A673 (cell line): ENCODE measurements around the gene SMTN. TPM values are rescaled to one million over a fixed set of nuclear protein-coding genes. Genes with fewer than 3 reads are reported as not detected.

Experiments
- BruUV-seq: library from RNA; stranded (reverse); fragments of 400-500 nt; replicated peaks from 2 replicates; lab custom pipeline; 2021; lab: Mats Ljungman, UMichigan
- CTCF ChIA-PET: fragments of 300-600 bp; sonication (Branson Sonifier 250); formaldehyde crosslinking; loops from one replicate; lab custom pipeline; 2022; ENCODE audit warnings: antibody characterized with exemption; lab: Charles Lee
- POLR2A ChIA-PET: fragments of 300-600 bp; sonication (Branson Sonifier 250); formaldehyde crosslinking; loops from one replicate; lab custom pipeline; 2022; ENCODE audit warnings: antibody characterized with exemption; ENCODE audit not compliant: low non-redundant PET; lab: Charles Lee
- DNase-seq: peaks from one replicate; pipeline ENCODE4 v3.0.0-alpha.2; 2015; ENCODE audit warnings: low spot score
- H3K27ac ChIP-seq: fragments of 200-600 bp; sonication (generic); 2 replicates; pipeline ENCODE4 v1.5.1; 2016; ENCODE audit warnings: mixed run types, low read depth, mild to moderate bottlenecking, mixed read lengths, antibody characterized with exemption, low read length; ENCODE audit not compliant: poor library complexity, severe bottlenecking
- H3K27me3 ChIP-seq: fragments of 200-600 bp; sonication (generic); replicated peaks from 2 replicates; pipeline ENCODE4 v1.6.1; 2017; ENCODE audit warnings: mixed run types, low read depth, mild to moderate bottlenecking, mixed read lengths, antibody characterized with exemption, low read length; ENCODE audit not compliant: insufficient read depth, poor library complexity
- H3K36me3 ChIP-seq: fragments of 200-600 bp; sonication (generic); 2 replicates; pipeline ENCODE4 v1.6.1; 2016; ENCODE audit warnings: mixed run types, mild to moderate bottlenecking, mixed read lengths, antibody characterized with exemption, low read length; ENCODE audit not compliant: insufficient read depth, poor library complexity, severe bottlenecking
- H3K4me1 ChIP-seq: fragments of 200-600 bp; sonication (generic); 2 replicates; pipeline ENCODE4 v1.6.1; 2017; ENCODE audit warnings: mixed run types, mild to moderate bottlenecking, mixed read lengths, antibody characterized with exemption, low read length; ENCODE audit not compliant: insufficient read depth, poor library complexity, severe bottlenecking
- H3K4me3 ChIP-seq: fragments of 200-600 bp; sonication (generic); 2 replicates; pipeline ENCODE4 v1.5.1; 2016; ENCODE audit warnings: low read depth, mixed run types, mild to moderate bottlenecking, mixed read lengths, low read length; ENCODE audit not compliant: poor library complexity, severe bottlenecking
- H3K9me3 ChIP-seq: fragments of 200-600 bp; sonication (generic); 2 replicates; pipeline ENCODE4 v1.6.1; 2016; ENCODE audit warnings: mixed run types, low read depth, mild to moderate bottlenecking, mixed read lengths, antibody characterized with exemption, low read length; ENCODE audit not compliant: poor library complexity, severe bottlenecking
- CTCF ChIP-seq: fragments of 300-800, 200-600 bp; sonication (generic); conservative IDR thresholded peaks from 2 replicates; pipeline ENCODE4 v1.5.1; 2017; ENCODE audit warnings: low read depth, mild to moderate bottlenecking, antibody characterized with exemption, low read length, moderate library complexity, mixed read lengths
- EZH2 ChIP-seq: fragments of 200-600 bp; sonication (generic); IDR thresholded peaks from 2 replicates; pipeline ENCODE4 v1.6.1; 2017; ENCODE audit warnings: borderline replicate concordance, low read depth, mild to moderate bottlenecking, mixed read lengths, antibody characterized with exemption, low read length; ENCODE audit not compliant: poor library complexity, severe bottlenecking
- intact Hi-C: fragments of 100-400 bp; cut with micrococcal nuclease; formaldehyde crosslinking; loops from one replicate; pipeline ENCODE4 v1.10.0; 2022; ENCODE audit not compliant: unreplicated experiment
- total RNA-seq: library from RNA; stranded (reverse); gene quantifications from 2 replicates; pipeline ENCODE4 v1.2.3, GENCODE V29; 2021

Gene SMTN
- total RNA-seq, 1 experiment from 2014 or later: 40.0 TPM

- Histone ChIP-seq H3K9me3 (no peaks in the 10 kb centered on the region), H3K27me3 (no peaks in the 10 kb centered on the region), H3K36me3 (peaks cover 50% of the 10 kb centered on the region), H3K4me1 (peaks cover 19% of the 10 kb centered on the region), H3K27ac (peak overlapping the region; percentile 68), H3K4me3 (peak overlapping the region; percentile 82)
- no peak for TF ChIP-seq CTCF
- TF ChIP-seq EZH2: no peak
- intact Hi-C loops: no loop called here
- no peak for DNase-seq
- ChIA-PET CTCF (no interaction called here), POLR2A (no interaction called here)
- no TSS peak for BruUV-seq
These were observed 57.0 kb downstream of the SMTN start for GRCh38 chr22:31138126-31138525.

GRCh38 chr22:31139066-31139465 is 57.9 kb downstream of the SMTN start:
- H3K36me3 ChIP-seq: peaks cover 41% of the 10 kb centered on the region
- H3K4me3 ChIP-seq: peak overlapping the region; percentile 82
- CTCF ChIA-PET: no interaction called here
- no peak for TF ChIP-seq EZH2
- no peak for TF ChIP-seq CTCF
- H3K27me3 ChIP-seq: no peaks in the 10 kb centered on the region
- no peaks in the 10 kb centered on the region for H3K9me3 ChIP-seq
- BruUV-seq: TSS peak; percentile 40
- H3K4me1 ChIP-seq: peaks cover 25% of the 10 kb centered on the region
- intact Hi-C loops: no loop called here
- peak overlapping the region; percentile 68 for H3K27ac ChIP-seq
- POLR2A ChIA-PET: no interaction called here
- DNase-seq: no peak

GRCh38 chr22:31139866-31140716 is 59.0 kb downstream of the SMTN start, which contains the start of gene PLA2G3:
TSS of gene PLA2G3 (minus strand) at chr22:31140508. CDS start at chr22:31140354, 154 bp downstream.
- ChIA-PET CTCF (interaction anchor here (0.9 kb wide), 1 partner anchor 33 kb away, joined by 3 read pairs; the partner anchor contains the start of gene SELENOM), POLR2A (no interaction called here)
- Histone ChIP-seq H3K27me3 (no peaks in the 10 kb centered on the region), H3K36me3 (peaks cover 33% of the 10 kb centered on the region), H3K27ac (peak within 1 kb of the TSS; percentile 81), H3K9me3 (no peaks in the 10 kb centered on the region), H3K4me1 (peaks cover 25% of the 10 kb centered on the region), H3K4me3 (peak within 1 kb of the TSS; percentile 82)
- BruUV-seq: no TSS peak
- peak; percentile 96 for DNase-seq
- intact Hi-C loops: no loop called here
- TF ChIP-seq CTCF (peak; percentile 45), EZH2 (no peak)
